Measurements from ENCODE around the gene TTC34.
"Not testable (repeated sequence)": the region's sequence is repeated elsewhere in the genome, so short reads cannot be mapped to it uniquely, and the experiment has no call there.

Gene TTC34

DNA sequence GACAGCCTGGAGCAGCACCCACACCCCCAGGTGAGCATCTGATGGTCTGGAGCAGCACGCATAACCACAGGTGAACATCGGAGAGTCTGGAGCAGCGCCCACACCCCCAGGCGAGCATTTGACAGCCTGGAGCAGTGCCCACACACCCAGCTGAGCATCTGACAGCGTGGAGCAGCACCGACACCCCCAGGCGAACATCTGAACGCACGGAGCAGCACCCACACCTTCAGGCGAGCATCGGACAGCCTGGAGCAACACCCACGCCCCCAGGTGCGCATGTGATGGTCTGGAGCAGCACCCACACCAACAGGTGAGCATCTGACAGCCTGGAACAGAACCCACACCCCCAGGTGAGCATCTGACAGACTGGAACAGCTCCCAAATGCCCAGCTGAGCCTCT is 49.6 kb downstream of the TTC34 start:
- DNase-seq (ENCODE audit: low read depth); H3K4me3 ChIP-seq (ENCODE audit: control insufficient read depth, low read depth, low read length): not testable (repeated sequence)

GRCh38 chr1:2750766-2751730 is 50.4 kb downstream of the TTC34 start:
- H3K4me3 ChIP-seq (ENCODE audit: control insufficient read depth, low read depth, low read length); DNase-seq (ENCODE audit: low read depth): not testable (repeated sequence)

- DNase-seq (ENCODE audit: low read depth); H3K4me3 ChIP-seq (ENCODE audit: control insufficient read depth, low read depth, low read length): not testable (repeated sequence)
Observed at GRCh38 chr1:2750041-2750680, 51.3 kb downstream of the TTC34 start.

DNA sequence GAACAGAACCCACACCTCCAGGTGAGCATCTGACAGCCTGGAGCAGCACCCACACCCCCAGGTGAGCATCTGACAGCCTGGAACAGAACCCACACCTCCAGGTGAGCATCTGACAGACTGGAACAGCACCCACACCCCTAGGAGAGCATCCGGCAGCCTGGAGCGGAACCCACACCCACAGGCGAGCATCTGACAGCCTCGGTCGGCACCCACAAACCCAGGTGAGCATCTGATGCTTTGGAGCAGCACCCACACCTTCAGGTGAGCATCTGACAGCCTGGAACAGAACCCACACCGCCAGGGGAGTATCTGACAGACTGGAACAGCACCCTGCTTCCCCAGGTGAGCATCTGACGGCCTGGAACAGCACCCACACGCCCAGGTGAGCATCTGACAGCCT is 52.9 kb downstream of the TTC34 start:
- not testable (repeated sequence) for DNase-seq (ENCODE audit: low read depth); H3K4me3 ChIP-seq (ENCODE audit: control insufficient read depth, low read depth, low read length)

DNA sequence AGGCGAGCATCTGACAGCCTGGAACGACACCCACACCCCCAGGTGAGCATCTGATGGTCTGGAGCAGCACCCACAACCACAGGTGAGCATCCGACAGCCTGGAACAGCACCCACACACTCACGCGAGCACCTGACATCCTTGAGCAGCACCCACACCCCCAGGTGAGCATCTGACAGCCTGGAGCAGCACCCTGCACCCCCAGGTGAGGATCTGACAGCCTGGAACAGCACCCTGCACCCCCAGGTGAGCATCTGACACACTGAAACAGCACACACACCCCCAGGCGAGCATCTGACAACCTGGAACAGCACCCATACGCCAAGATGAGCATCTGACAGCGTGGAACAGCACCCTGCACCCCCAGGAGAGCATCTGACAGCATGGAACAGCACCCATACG is 106.7 kb downstream of the TTC34 start:
- not testable (repeated sequence) for H3K4me3 ChIP-seq (ENCODE audit: control insufficient read depth, low read depth, low read length); DNase-seq (ENCODE audit: low read depth)

DNA sequence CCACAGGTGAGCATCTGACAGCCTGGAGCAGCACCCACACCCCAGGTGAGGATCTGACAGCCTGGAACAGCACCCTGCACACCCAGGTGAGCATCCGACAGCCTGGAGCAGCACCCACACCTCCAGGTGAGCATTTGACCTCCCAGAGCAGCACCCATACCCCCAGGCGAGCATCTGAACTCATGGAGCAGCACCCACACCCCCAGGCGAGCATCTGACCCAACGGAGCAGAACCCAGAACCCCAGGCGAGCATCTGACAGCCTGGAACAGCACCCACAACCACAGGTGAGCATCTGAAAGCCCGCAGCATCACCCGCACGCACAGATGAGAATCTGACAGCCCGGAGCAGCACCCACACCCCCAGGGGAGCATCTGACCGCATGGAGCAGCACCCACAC is 111.3 kb downstream of the TTC34 start:
- not testable (repeated sequence) for H3K4me3 ChIP-seq (ENCODE audit: control insufficient read depth, low read depth, low read length); DNase-seq (ENCODE audit: low read depth)

DNA sequence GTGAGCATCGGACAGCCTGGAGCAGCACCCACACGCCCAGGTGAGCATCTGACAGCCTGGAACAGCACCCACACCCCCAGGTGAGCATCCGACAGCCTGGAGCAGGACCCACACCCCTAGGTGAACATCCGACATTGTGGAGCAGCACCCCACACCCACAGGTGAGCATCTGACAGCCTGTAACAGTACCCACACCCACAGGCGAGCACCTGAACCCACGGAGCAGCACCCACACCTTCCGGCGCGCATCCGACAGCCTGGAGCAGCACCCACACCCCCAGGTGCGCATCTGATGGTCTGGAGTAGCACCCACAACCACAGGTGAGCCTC is 113.2 kb downstream of the TTC34 start:
- not testable (repeated sequence) for DNase-seq (ENCODE audit: low read depth); H3K4me3 ChIP-seq (ENCODE audit: control insufficient read depth, low read depth, low read length)

- not testable (repeated sequence) for DNase-seq (ENCODE audit: low read depth)
Observed at GRCh38 chr1:2687638-2688335, 113.7 kb downstream of the TTC34 start.

GRCh38 chr1:2687174-2687591 is 114.3 kb downstream of the TTC34 start:
- not testable (repeated sequence) for H3K4me3 ChIP-seq (ENCODE audit: control insufficient read depth, low read depth, low read length); DNase-seq (ENCODE audit: low read depth)

More at GRCh38 chr1:2687638-2688335, 113.7 kb downstream of the TTC34 start:
- not testable (repeated sequence) for H3K4me3 ChIP-seq (ENCODE audit: control insufficient read depth, low read depth, low read length)

- not testable (repeated sequence) for DNase-seq (ENCODE audit: low read depth); H3K4me3 ChIP-seq (ENCODE audit: control insufficient read depth, low read depth, low read length)
Observed at GRCh38 chr1:2686091-2686863, 115.2 kb downstream of the TTC34 start.

GRCh38 chr1:2685671-2686070 is 115.8 kb downstream of the TTC34 start:
- not testable (repeated sequence) for H3K4me3 ChIP-seq (ENCODE audit: control insufficient read depth, low read depth, low read length)

GRCh38 chr1:2684878-2685277 is 116.6 kb downstream of the TTC34 start:
- not testable (repeated sequence) for H3K4me3 ChIP-seq (ENCODE audit: control insufficient read depth, low read depth, low read length); DNase-seq (ENCODE audit: low read depth)

More at GRCh38 chr1:2685671-2686070, 115.8 kb downstream of the TTC34 start:
- DNase-seq (ENCODE audit: low read depth): not testable (repeated sequence)

GRCh38 chr1:2684000-2684399 is 117.5 kb downstream of the TTC34 start:
- DNase-seq (ENCODE audit: low read depth); H3K4me3 ChIP-seq (ENCODE audit: control insufficient read depth, low read depth, low read length): not testable (repeated sequence)

DNA sequence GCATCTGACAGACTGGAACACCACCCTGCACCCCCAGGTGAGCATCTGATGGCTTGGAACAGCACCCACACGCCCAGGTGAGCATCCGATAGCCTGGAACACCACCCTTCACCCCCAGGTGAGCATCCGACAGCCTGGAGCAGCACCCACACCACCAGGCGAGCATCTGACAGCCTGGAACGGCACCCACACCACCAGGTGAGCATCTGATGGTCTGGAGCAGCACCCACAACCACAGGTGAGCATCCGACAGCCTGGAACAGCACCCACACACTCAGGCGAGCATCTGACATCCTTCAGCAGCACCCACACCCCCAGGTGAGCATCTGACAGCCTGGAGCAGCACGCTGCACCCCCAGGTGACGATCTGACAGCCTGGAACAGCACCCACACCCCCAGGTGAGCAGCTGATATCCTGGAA is 118.2 kb downstream of the TTC34 start:
- not testable (repeated sequence) for H3K4me3 ChIP-seq (ENCODE audit: control insufficient read depth, low read depth, low read length); DNase-seq (ENCODE audit: low read depth)

DNA sequence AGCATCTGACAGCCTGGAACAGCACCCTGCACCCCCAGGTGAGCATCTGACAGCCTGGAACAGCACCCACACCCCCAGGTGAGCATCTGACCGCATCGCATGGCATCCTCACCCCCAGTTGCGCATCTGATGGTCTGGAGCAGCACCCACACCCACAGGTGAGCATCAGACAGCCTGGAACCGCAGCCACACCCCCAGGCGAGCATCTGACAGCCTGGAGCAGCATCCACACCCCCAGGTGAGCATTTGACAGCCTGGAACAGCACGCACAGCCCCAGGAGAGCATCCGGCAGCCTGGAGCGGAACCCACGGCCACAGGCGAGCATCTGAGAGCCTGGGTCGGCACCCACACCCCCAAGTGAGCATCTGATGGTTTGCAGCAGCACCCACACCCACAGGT is 118.6 kb downstream of the TTC34 start:
- DNase-seq (ENCODE audit: low read depth); H3K4me3 ChIP-seq (ENCODE audit: control insufficient read depth, low read depth, low read length): not testable (repeated sequence)

DNA sequence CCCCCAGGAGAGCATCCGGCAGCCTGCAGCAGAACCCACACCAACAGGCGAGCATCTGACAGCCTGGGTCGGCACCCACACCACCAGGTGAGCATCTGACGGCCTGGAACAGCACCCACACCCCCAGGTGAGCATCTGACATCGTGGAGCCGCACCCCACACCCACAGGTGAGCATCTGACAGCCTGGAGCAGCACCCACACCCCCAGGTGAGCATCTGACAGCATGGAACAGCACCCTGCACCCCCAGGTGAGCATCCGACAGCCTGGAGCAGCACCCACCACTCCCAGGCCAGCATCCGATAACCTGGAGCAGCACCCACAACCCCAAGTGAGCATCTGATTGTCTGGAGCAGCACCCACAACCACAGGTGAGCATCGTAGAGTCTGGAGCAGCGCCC is 124.8 kb downstream of the TTC34 start:
- H3K4me3 ChIP-seq (ENCODE audit: control insufficient read depth, low read depth, low read length); DNase-seq (ENCODE audit: low read depth): not testable (repeated sequence)

DNA sequence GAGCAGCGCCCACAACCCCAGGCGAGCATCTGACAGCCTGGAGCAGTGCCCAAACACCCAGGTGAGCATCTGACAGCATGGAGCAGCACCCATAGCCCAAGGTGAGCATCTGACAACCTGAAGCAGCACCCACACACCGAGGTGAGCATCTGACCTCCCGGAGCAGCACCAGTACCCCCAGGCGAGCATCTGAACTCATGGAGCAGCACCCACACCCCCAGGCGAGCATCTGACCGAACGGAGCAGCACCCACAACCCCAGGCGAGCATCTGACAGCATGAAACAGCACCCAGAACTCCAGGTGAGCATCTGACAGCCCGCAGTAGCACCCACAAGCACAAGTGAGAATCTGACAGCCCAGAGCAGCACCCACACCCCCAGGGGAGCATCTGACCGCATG is 129.8 kb downstream of the TTC34 start:
- not testable (repeated sequence) for H3K4me3 ChIP-seq (ENCODE audit: control insufficient read depth, low read depth, low read length); DNase-seq (ENCODE audit: low read depth)

- DNase-seq (ENCODE audit: low read depth); H3K4me3 ChIP-seq (ENCODE audit: control insufficient read depth, low read depth, low read length): not testable (repeated sequence)
Observed at GRCh38 chr1:2659806-2660205, 141.7 kb downstream of the TTC34 start.

All from fibroblast of mammary gland (primary cell).